NCI-H1105 (cell line): ENCODE measurements around the gene APOC4.
"Not testable (repeated sequence)": the region's sequence is repeated elsewhere in the genome, so short reads cannot be mapped to it uniquely, and the experiment has no call there.

Experiments used
- DNase-seq: peaks from one replicate; lab custom pipeline; 2025; lab: John Stamatoyannopoulos, UW

APOC4 gene

GRCh38 chr19:44942067-44942571 lies at the start of gene APOC4:
TSS of gene APOC4 (plus strand) at chr19:44942237. CDS start at chr19:44942278, 41 bp downstream.
- DNase-seq: no peak

- DNase-seq: no peak
Observed at GRCh38 chr19:44892932-44893331, 49.1 kb upstream of the APOC4 start.

- no peak for DNase-seq
Observed at GRCh38 chr19:44893332-44894051, 48.5 kb upstream of the APOC4 start.

- DNase-seq: no peak
Observed at GRCh38 chr19:44894052-44894400, 48.0 kb upstream of the APOC4 start.

GRCh38 chr19:44894946-44895345 lies 47.1 kb upstream of the APOC4 start:
- DNase-seq: no peak

- DNase-seq: no peak
Observed at GRCh38 chr19:44897835-44898234, 44.2 kb upstream of the APOC4 start.

- DNase-seq: no peak
Observed at GRCh38 chr19:44900328-44901244, 41.5 kb upstream of the APOC4 start.

GRCh38 chr19:44903216-44903601 lies 38.8 kb upstream of the APOC4 start:
- DNase-seq: no peak

GRCh38 chr19:44903602-44904425 lies 38.2 kb upstream of the APOC4 start:
- peak; percentile 51 for DNase-seq

- DNase-seq: no peak
Observed at GRCh38 chr19:44904426-44904994, 37.5 kb upstream of the APOC4 start.

- DNase-seq: no peak
Observed at GRCh38 chr19:44905437-44906160, 36.4 kb upstream of the APOC4 start, which contains the start of gene APOE. TSS of gene APOE (plus strand) at chr19:44905796. CDS start at chr19:44906625, 829 bp downstream.

- DNase-seq: no peak
Observed at GRCh38 chr19:44907613-44908012, 34.4 kb upstream of the APOC4 start.

- DNase-seq: no peak
Observed at GRCh38 chr19:44908074-44908835, 33.8 kb upstream of the APOC4 start.

GRCh38 chr19:44908836-44909261 lies 33.2 kb upstream of the APOC4 start:
- DNase-seq: no peak

GRCh38 chr19:44909775-44910174 lies 32.3 kb upstream of the APOC4 start:
- DNase-seq: no peak

GRCh38 chr19:44911896-44912295 lies 30.1 kb upstream of the APOC4 start:
- DNase-seq: not testable (repeated sequence)

GRCh38 chr19:44912854-44913253 lies 29.2 kb upstream of the APOC4 start:
- no peak for DNase-seq

GRCh38 chr19:44913512-44914432 lies 28.3 kb upstream of the APOC4 start:
- not testable (repeated sequence) for DNase-seq
